SK-MEL-5 (cell line): Measurements from ENCODE around the gene DUSP16. TPM values are rescaled to one million over a fixed set of nuclear protein-coding genes. Genes with fewer than 3 reads are reported as not detected.
"Not testable (repeated sequence)": the region's sequence is repeated elsewhere in the genome, so short reads cannot be mapped to it uniquely, and the experiment has no call there.

Experiments used
- DNase-seq: peaks from one replicate; pipeline ENCODE4 v3.0.0-alpha.2; 2016; ENCODE audit warnings: low read depth, low spot score
- in situ Hi-C: cut with HindIII; loops from 2 replicates; pipeline ENCODE4 v1.10.0; 2016; ENCODE audit warnings: low sequenced_read_pairs, high pct_unique_total_duplicates, low pct_unique_long_range_greater_than_20kb
- total RNA-seq: library from RNA; depleted of rRNA; stranded (reverse); fragments of >200 nt; shearing (Covaris generic); gene quantifications from 2 replicates; pipeline ENCODE4 v1.2.3, GENCODE V29; 2014

DUSP16 gene
- total RNA-seq, 1 experiment from 2014 or later, result 15.1 TPM

- in situ Hi-C loops, result no loop called here
- no peak for DNase-seq
These were observed 28.3 kb downstream of the DUSP16 start for GRCh38 chr12:12534166-12534866.

- in situ Hi-C loops, result no loop called here
- no peak for DNase-seq
These were observed 29.3 kb downstream of the DUSP16 start for GRCh38 chr12:12533238-12533829.

- DNase-seq, result no peak
- in situ Hi-C loops, result no loop called here
These were observed 31.5 kb downstream of the DUSP16 start for GRCh38 chr12:12531194-12531593.

- DNase-seq, result no peak
- in situ Hi-C loops, result no loop called here
These were observed 32.8 kb downstream of the DUSP16 start for GRCh38 chr12:12529783-12530421.

- in situ Hi-C loops, result no loop called here
- no peak for DNase-seq
These were observed 34.0 kb downstream of the DUSP16 start for GRCh38 chr12:12528361-12529270.

- in situ Hi-C loops, result no loop called here
- no peak for DNase-seq
These were observed 34.8 kb downstream of the DUSP16 start for GRCh38 chr12:12527820-12528296.

- DNase-seq, result no peak
- in situ Hi-C loops, result no loop called here
These were observed 38.5 kb downstream of the DUSP16 start for GRCh38 chr12:12524128-12524527.

- no peak for DNase-seq
- in situ Hi-C loops, result no loop called here
These were observed 39.4 kb downstream of the DUSP16 start for GRCh38 chr12:12523229-12523628.

- DNase-seq, in situ Hi-C loops: not testable (repeated sequence)
These were observed 40.0 kb downstream of the DUSP16 start for GRCh38 chr12:12522657-12523056.

- in situ Hi-C loops, result no loop called here
- DNase-seq, result no peak
These were observed 40.8 kb downstream of the DUSP16 start for GRCh38 chr12:12521888-12522287.

GRCh38 chr12:12521044-12521485, 41.6 kb downstream of the DUSP16 start:
- in situ Hi-C loops, result no loop called here
- DNase-seq, result peak; percentile 57

GRCh38 chr12:12520273-12520672, 42.4 kb downstream of the DUSP16 start:
- DNase-seq, result no peak
- in situ Hi-C loops, result no loop called here

- in situ Hi-C loops, result no loop called here
These were observed 43.2 kb downstream of the DUSP16 start for GRCh38 chr12:12519354-12519998.

GRCh38 chr12:12518919-12519318, 43.7 kb downstream of the DUSP16 start:
- in situ Hi-C loops, result no loop called here
- DNase-seq, result no peak

More at GRCh38 chr12:12519354-12519998, 43.2 kb downstream of the DUSP16 start:
- DNase-seq, result no peak

- no peak for DNase-seq
- in situ Hi-C loops, result no loop called here
These were observed 44.2 kb downstream of the DUSP16 start for GRCh38 chr12:12518464-12518845.

GRCh38 chr12:12513416-12514006, 49.2 kb downstream of the DUSP16 start:
- in situ Hi-C loops, result no loop called here
- DNase-seq, result no peak
